Measurements from ENCODE around the gene GPSM1.

- no peak for TF ChIP-seq REST (IDR thresholded peaks at IDR 0.05; ENCODE audit: low read depth)
- TF ChIP-seq POLR2AphosphoS5 (IDR thresholded peaks at IDR 0.05; ENCODE audit: low read depth, low read length), result no peak
- no peak for TF ChIP-seq CTCF (IDR thresholded peaks at IDR 0.05 in 2 of 3, conservative IDR thresholded peaks at IDR 0.05 in 1 of 3; ENCODE audit: borderline replicate concordance in 1 of 3, insufficient read depth in 1 of 3, low read depth in 2 of 3, low read length in 2 of 3)
- no peak for TF ChIP-seq SIN3A (IDR thresholded peaks at IDR 0.05; ENCODE audit: low read depth)
- no peak for TF ChIP-seq EZH2 (IDR thresholded peaks at IDR 0.05)
- TF ChIP-seq EZH2phosphoT487 (IDR thresholded peaks at IDR 0.05; ENCODE audit: borderline replicate concordance), result no peak
- TF ChIP-seq POLR2A (IDR thresholded peaks at IDR 0.05; ENCODE audit: borderline replicate concordance, extremely low read depth, insufficient read depth, insufficient read length), result no peak
- no peak for TF ChIP-seq TCF7L2 (IDR thresholded peaks at IDR 0.05; ENCODE audit: borderline replicate concordance, extremely low read depth, insufficient read depth, insufficient read length)
- no peak for TF ChIP-seq MAX (IDR thresholded peaks at IDR 0.05)
- TF ChIP-seq ZBTB33 (IDR thresholded peaks at IDR 0.05; ENCODE audit: extremely low read depth, insufficient replicate concordance, low read length), result no peak
- TF ChIP-seq RAD21 (IDR thresholded peaks at IDR 0.05; ENCODE audit: low read depth), result no peak
- TF ChIP-seq YY1 (IDR thresholded peaks at IDR 0.05; ENCODE audit: extremely low read depth, insufficient replicate concordance, low read depth, low read length), result no peak
- TF ChIP-seq ZNF274 (IDR thresholded peaks at IDR 0.05; ENCODE audit: low read depth, low read length), result no peak
- TF ChIP-seq ZFX (IDR thresholded peaks at IDR 0.05), result no peak
Measured at GRCh38 chr9:136342181-136343120, 15.1 kb downstream of the GPSM1 start.

All from HCT116 (cell line).